H1 (cell line): ENCODE data around the gene TRIOBP.

ENCODE experiments used
- CBX8 ChIP-seq: fragments of 300-800, 300-1000 bp; sonication (generic); IDR thresholded peaks from 2 replicates; pipeline ENCODE4 v1.7.1; 2016; ENCODE audit warnings: low read depth, low read length, borderline replicate concordance
- EZH2 ChIP-seq: fragments of 200-600 bp; sonication (generic); IDR thresholded peaks from 2 replicates; pipeline ENCODE4 v1.7.1; 2012; ENCODE audit warnings: low read depth, mild to moderate bottlenecking, moderate library complexity, low read length, inconsistent platforms; ENCODE audit not compliant: severe bottlenecking
- HDAC2 ChIP-seq, 2 experiments: fragments of 300-600 bp in 1 of 2; sonication (generic) in 1 of 2; IDR thresholded peaks; 2 replicates each; pipeline ENCODE4 v1.6.1; 2011 to 2012; ENCODE audit warnings: low read depth in 2 of 2, low read length in 2 of 2, mild to moderate bottlenecking in 2 of 2, moderate library complexity in 2 of 2, borderline replicate concordance in 1 of 2, inconsistent platforms in 1 of 2
- POLR2A ChIP-seq, 2 experiments: IDR thresholded peaks; 1 replicate in 1 of 2; 2 replicates in 1 of 2; pipeline ENCODE4 v1.6.1; 2011; ENCODE audit warnings: low read depth in 2 of 2, low read length in 2 of 2, mild to moderate bottlenecking in 2 of 2; ENCODE audit errors: control extremely low read depth in 1 of 2
- POLR2AphosphoS5 ChIP-seq: IDR thresholded peaks from 2 replicates; pipeline ENCODE4 v1.6.1; 2011; ENCODE audit warnings: low read depth, low read length
- RAD21 ChIP-seq, 2 experiments: IDR thresholded peaks in 1 of 2; conservative IDR thresholded peaks in 1 of 2; 2 replicates each; pipeline ENCODE4 v1.6.1; 2011; ENCODE audit warnings: low read depth in 2 of 2, low read length in 2 of 2, improper control_type of control experiment in 1 of 2, inconsistent platforms in 1 of 2, mild to moderate bottlenecking in 1 of 2, moderate library complexity in 1 of 2
- SIN3A ChIP-seq, 2 experiments: IDR thresholded peaks in 1 of 2; conservative IDR thresholded peaks in 1 of 2; 2 replicates each; pipeline ENCODE4 v1.6.1; 2011 to 2012; ENCODE audit warnings: low read length in 2 of 2, improper control_type of control experiment in 1 of 2, low read depth in 1 of 2, mild to moderate bottlenecking in 1 of 2
- SP1 ChIP-seq: IDR thresholded peaks from 2 replicates; pipeline ENCODE4 v1.6.1; 2011; ENCODE audit warnings: low read depth, low read length
- TCF12 ChIP-seq: IDR thresholded peaks from 2 replicates; pipeline ENCODE4 v1.6.1; 2011; ENCODE audit warnings: low read depth, mild to moderate bottlenecking, low read length
- TF ChIP-seq, protein P1 (sequence below): IDR thresholded peaks from 2 replicates; pipeline ENCODE4 v1.6.1; 2011; ENCODE audit warnings: low read depth, mild to moderate bottlenecking, low read length; ENCODE audit not compliant: insufficient read depth
- TF ChIP-seq, protein P2 (sequence below), 3 experiments: IDR thresholded peaks; 1 replicate in 2 of 3; 2 replicates in 1 of 3; pipeline versions ENCODE4 v1.5.1 to v1.6.1; 2011; ENCODE audit warnings: low read length in 3 of 3, mild to moderate bottlenecking in 3 of 3, inconsistent platforms in 2 of 3, low read depth in 1 of 3, moderate library complexity in 1 of 3; ENCODE audit not compliant: insufficient read depth in 1 of 3; ENCODE audit errors: control extremely low read depth in 1 of 3
- TF ChIP-seq, protein P3 (sequence below): IDR thresholded peaks from 2 replicates; pipeline ENCODE4 v1.6.1; 2011; ENCODE audit warnings: low read length, improper control_type of control experiment
- TF ChIP-seq, protein P4 (sequence below): IDR thresholded peaks from 2 replicates; pipeline ENCODE4 v1.6.1; 2012; ENCODE audit warnings: low read length, inconsistent platforms

DNA sequence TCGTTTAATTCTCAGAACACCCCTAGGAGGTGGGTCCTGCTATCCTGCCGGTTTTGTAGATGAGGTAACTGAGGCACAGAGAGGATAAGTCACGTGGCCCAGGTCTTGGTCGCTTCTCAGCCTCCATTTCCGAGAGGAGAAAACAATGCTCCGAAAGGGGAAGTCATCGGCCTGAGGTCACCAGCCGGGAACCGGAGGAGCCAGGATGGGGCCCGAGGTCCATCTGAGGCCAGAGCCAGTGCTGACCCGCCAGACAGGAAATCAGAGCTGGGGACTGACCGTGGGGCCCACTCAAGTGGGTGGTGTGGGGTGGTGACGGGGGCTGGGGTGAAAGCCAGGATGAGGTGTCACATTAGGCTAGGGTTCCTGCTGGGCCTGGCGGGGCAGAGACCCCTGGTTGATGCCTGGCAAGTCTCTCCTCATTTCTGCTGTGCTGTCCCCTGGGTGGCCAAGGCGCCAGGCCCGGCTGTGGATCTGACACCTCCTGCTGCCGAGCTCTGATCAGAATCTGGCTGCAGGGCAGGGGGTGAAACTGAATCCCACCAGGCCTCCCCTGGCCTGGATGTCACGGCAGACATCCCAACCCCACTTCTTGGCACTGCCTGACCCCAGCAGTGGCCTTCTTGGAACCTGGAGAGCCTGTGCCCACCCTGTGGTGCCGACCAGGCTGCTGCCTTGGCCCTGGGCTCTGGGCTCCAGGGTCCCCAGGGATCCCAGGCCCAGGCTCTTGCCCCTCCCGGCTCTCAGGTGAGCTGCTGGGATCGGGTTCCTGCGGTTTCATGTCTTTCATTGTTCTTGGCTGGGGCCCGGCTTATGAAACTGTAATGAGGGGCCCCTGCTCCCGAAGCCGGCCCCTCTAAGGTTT is 12.0 kb downstream of the TRIOBP start:
- TF ChIP-seq TCF12 (no peak), RAD21 (IDR thresholded peaks at IDR 0.05 in 1 of 2, conservative IDR thresholded peaks at IDR 0.05 in 1 of 2; ENCODE audit: low read depth in 2 of 2, low read length in 2 of 2) (no peak), SP1 (no peak), HDAC2 (IDR thresholded peaks at IDR 0.05; ENCODE audit: borderline replicate concordance in 1 of 2, low read depth in 2 of 2, low read length in 2 of 2) (no peak), EZH2 (no peak), CBX8 (no peak), SIN3A (conservative IDR thresholded peaks at IDR 0.05 in 1 of 2, IDR thresholded peaks at IDR 0.05 in 1 of 2; ENCODE audit: low read depth in 1 of 2, low read length in 2 of 2) (no peak), POLR2A (IDR thresholded peaks at IDR 0.05; ENCODE audit: control extremely low read depth in 1 of 2, low read depth in 2 of 2, low read length in 2 of 2) (no peak), POLR2AphosphoS5 (no peak)
- TF ChIP-seq, protein P1, sequence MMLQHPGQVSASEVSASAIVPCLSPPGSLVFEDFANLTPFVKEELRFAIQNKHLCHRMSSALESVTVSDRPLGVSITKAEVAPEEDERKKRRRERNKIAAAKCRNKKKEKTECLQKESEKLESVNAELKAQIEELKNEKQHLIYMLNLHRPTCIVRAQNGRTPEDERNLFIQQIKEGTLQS, result no peak
- TF ChIP-seq, protein P2, sequence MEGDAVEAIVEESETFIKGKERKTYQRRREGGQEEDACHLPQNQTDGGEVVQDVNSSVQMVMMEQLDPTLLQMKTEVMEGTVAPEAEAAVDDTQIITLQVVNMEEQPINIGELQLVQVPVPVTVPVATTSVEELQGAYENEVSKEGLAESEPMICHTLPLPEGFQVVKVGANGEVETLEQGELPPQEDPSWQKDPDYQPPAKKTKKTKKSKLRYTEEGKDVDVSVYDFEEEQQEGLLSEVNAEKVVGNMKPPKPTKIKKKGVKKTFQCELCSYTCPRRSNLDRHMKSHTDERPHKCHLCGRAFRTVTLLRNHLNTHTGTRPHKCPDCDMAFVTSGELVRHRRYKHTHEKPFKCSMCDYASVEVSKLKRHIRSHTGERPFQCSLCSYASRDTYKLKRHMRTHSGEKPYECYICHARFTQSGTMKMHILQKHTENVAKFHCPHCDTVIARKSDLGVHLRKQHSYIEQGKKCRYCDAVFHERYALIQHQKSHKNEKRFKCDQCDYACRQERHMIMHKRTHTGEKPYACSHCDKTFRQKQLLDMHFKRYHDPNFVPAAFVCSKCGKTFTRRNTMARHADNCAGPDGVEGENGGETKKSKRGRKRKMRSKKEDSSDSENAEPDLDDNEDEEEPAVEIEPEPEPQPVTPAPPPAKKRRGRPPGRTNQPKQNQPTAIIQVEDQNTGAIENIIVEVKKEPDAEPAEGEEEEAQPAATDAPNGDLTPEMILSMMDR (IDR thresholded peaks at IDR 0.05; ENCODE audit: control extremely low read depth in 1 of 3, insufficient read depth in 1 of 3, low read depth in 1 of 3, low read length in 3 of 3), result no peak
- TF ChIP-seq, protein P3, sequence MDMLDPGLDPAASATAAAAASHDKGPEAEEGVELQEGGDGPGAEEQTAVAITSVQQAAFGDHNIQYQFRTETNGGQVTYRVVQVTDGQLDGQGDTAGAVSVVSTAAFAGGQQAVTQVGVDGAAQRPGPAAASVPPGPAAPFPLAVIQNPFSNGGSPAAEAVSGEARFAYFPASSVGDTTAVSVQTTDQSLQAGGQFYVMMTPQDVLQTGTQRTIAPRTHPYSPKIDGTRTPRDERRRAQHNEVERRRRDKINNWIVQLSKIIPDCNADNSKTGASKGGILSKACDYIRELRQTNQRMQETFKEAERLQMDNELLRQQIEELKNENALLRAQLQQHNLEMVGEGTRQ, result no peak
- TF ChIP-seq, protein P4, sequence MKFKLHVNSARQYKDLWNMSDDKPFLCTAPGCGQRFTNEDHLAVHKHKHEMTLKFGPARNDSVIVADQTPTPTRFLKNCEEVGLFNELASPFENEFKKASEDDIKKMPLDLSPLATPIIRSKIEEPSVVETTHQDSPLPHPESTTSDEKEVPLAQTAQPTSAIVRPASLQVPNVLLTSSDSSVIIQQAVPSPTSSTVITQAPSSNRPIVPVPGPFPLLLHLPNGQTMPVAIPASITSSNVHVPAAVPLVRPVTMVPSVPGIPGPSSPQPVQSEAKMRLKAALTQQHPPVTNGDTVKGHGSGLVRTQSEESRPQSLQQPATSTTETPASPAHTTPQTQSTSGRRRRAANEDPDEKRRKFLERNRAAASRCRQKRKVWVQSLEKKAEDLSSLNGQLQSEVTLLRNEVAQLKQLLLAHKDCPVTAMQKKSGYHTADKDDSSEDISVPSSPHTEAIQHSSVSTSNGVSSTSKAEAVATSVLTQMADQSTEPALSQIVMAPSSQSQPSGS, result no peak
